Tibial nerve (tissue), 4 donors: ENCODE data around the gene PCBP1. TPM values are rescaled to one million over a fixed set of nuclear protein-coding genes. Genes with fewer than 3 reads are reported as not detected.
A peak's percentile ranks its signal among the peaks of the same experiment; 100 is the strongest.

Experiments
- DNase-seq, 2 donors: peaks; one replicate each; pipeline ENCODE4 v3.0.0-alpha.2; 2019; ENCODE audit warnings: low spot score in 2 of 2
- H3K27ac ChIP-seq, 4 donors: fragments of 200-600 bp; sonication (generic) in 3 of 4; one replicate each; pipeline ENCODE4 v1.5.1; 2017 to 2019; ENCODE audit warnings: mild to moderate bottlenecking in 1 of 4
- H3K27me3 ChIP-seq, 2 donors: fragments of 200-600 bp; sonication (generic) in 1 of 2; one replicate each; pipeline versions ENCODE4 v1.5.1 to v1.6.0; 2017 to 2019
- H3K36me3 ChIP-seq, 3 donors: fragments of 200-600 bp; sonication (generic); one replicate each; pipeline ENCODE4 v1.5.1; 2018 to 2019
- H3K4me1 ChIP-seq, 4 donors: fragments of 200-600 bp; sonication (generic) in 3 of 4; one replicate each; pipeline ENCODE4 v1.5.1; 2017 to 2019
- H3K4me3 ChIP-seq, 4 donors: fragments of 200-600 bp; sonication (generic) in 3 of 4; one replicate each; pipeline ENCODE4 v1.5.1; 2017 to 2019; ENCODE audit warnings: mild to moderate bottlenecking in 1 of 4, moderate library complexity in 1 of 4
- H3K9me3 ChIP-seq, 4 donors: fragments of 200-600 bp; sonication (generic) in 3 of 4; one replicate each; pipeline ENCODE4 v1.5.1; 2017 to 2019
- CTCF ChIP-seq, 5 experiments: fragments of 200-600 bp in 3 of 5; fragments of 450-650 bp in 2 of 5; sonication (generic) in 3 of 5; IDR thresholded peaks; one replicate each; pipeline ENCODE4 v1.5.1; 2016 to 2019; ENCODE audit warnings: antibody characterized with exemption in 5 of 5, mild to moderate bottlenecking in 3 of 5, moderate library complexity in 2 of 5
- EP300 ChIP-seq, 2 donors: sonication (generic); formaldehyde crosslinking; IDR thresholded peaks; one replicate each; pipeline ENCODE4 v1.6.1; 2017; ENCODE audit warnings: antibody characterized with exemption in 2 of 2, mild to moderate bottlenecking in 1 of 2
- POLR2A ChIP-seq, 2 donors: fragments of 450-650 bp; IDR thresholded peaks; one replicate each; pipeline ENCODE4 v1.6.1; 2017; ENCODE audit warnings: antibody characterized with exemption in 2 of 2, mild to moderate bottlenecking in 2 of 2, moderate library complexity in 2 of 2
- WGBS, 2 donors: methylation state at CpG; one replicate each; pipeline ENCODE4 v1.1.5; 2018; 5-methylcytosine and 5-hydroxymethylcytosine counted together
- total RNA-seq, 4 donors: library from RNA; depleted of rRNA; stranded (reverse); fragments of >200 nt; gene quantifications; one replicate each; pipeline ENCODE4 v1.1.0, GENCODE V29; 2016

The PCBP1 gene
- total RNA-seq: 100 to 1,000 TPM; 157 to 203 (median 188) TPM

- Histone ChIP-seq H3K4me1 (peaks cover 0 to 60% (median 40%) of the 10 kb centered on the region in 4 donors), H3K27ac (peak within 1 kb of the TSS; percentile 98 to 100 (median 100)), H3K9me3 (no peaks in the 10 kb centered on the region), H3K4me3 (peak within 1 kb of the TSS; percentile 62 to 90 (median 78)), H3K36me3 (peaks cover 0 to 28% (median 0%) of the 10 kb centered on the region in 3 donors), H3K27me3 (no peaks in the 10 kb centered on the region)
- WGBS, 2 donors: 0% methylated on average over 26 to 40 of the region's 94 CpGs
- TF ChIP-seq EP300 (IDR thresholded peaks at IDR 0.05) (peak; percentile 60 to 84), CTCF (IDR thresholded peaks at IDR 0.05) (peak in 1 of 5 experiments; percentile 33), POLR2A (IDR thresholded peaks at IDR 0.05) (peak; percentile 90 to 94)
- peak; percentile 94 to 96 for DNase-seq
These were observed at the start of gene PCBP1 for GRCh38 chr2:70086838-70087701. Gene PCBP1, plus strand, starts transcription at chr2:70087477. Its CDS starts 267 bp downstream, at chr2:70087744.

- H3K27me3 ChIP-seq: no peaks in the 10 kb centered on the region
- TF ChIP-seq POLR2A (IDR thresholded peaks at IDR 0.05): no peak
- TF ChIP-seq CTCF (IDR thresholded peaks at IDR 0.05): no peak
- no peak for TF ChIP-seq EP300 (IDR thresholded peaks at IDR 0.05)
- no peak overlapping the region for H3K27ac ChIP-seq
- no peaks in the 10 kb centered on the region for H3K9me3 ChIP-seq
- peaks cover 0 to 24% (median 0%) of the 10 kb centered on the region in 3 donors for H3K36me3 ChIP-seq
- WGBS, 2 donors: 69 to 82% methylated on average over 2 of the region's 2 CpGs
- no peak for DNase-seq
- no peak overlapping the region for H3K4me3 ChIP-seq
- H3K4me1 ChIP-seq: peaks cover 0 to 18% (median 5%) of the 10 kb centered on the region in 4 donors
These were observed 47.9 kb upstream of the PCBP1 start for GRCh38 chr2:70039366-70039765.

GRCh38 chr2:70041663-70042062 lies 45.6 kb upstream of the PCBP1 start:
- no peak overlapping the region for H3K4me3 ChIP-seq
- no peak overlapping the region for H3K27ac ChIP-seq
- TF ChIP-seq CTCF (IDR thresholded peaks at IDR 0.05) (no peak), POLR2A (IDR thresholded peaks at IDR 0.05) (no peak), EP300 (IDR thresholded peaks at IDR 0.05) (no peak)
- DNase-seq: no peak
- no peaks in the 10 kb centered on the region for H3K9me3 ChIP-seq
- peaks cover 0 to 41% (median 7%) of the 10 kb centered on the region in 3 donors for H3K36me3 ChIP-seq
- 68 to 82% methylated on average over 3 of the region's 3 CpGs for WGBS, 2 donors
- H3K27me3 ChIP-seq: no peaks in the 10 kb centered on the region
- H3K4me1 ChIP-seq: no peaks in the 10 kb centered on the region

GRCh38 chr2:70042246-70042645 lies 45.0 kb upstream of the PCBP1 start:
- Histone ChIP-seq H3K27ac (no peak overlapping the region), H3K9me3 (no peaks in the 10 kb centered on the region), H3K36me3 (peaks cover 0 to 44% (median 7%) of the 10 kb centered on the region in 3 donors), H3K4me3 (no peak overlapping the region), H3K4me1 (no peaks in the 10 kb centered on the region), H3K27me3 (no peaks in the 10 kb centered on the region)
- TF ChIP-seq CTCF (IDR thresholded peaks at IDR 0.05) (no peak), POLR2A (IDR thresholded peaks at IDR 0.05) (no peak), EP300 (IDR thresholded peaks at IDR 0.05) (no peak)
- WGBS, 2 donors: 93 to 100% methylated on average over 2 of the region's 2 CpGs
- no peak for DNase-seq

- H3K4me3 ChIP-seq: no peak overlapping the region
- no peaks in the 10 kb centered on the region for H3K4me1 ChIP-seq
- H3K36me3 ChIP-seq: peaks cover 0 to 51% (median 7%) of the 10 kb centered on the region in 3 donors
- WGBS, 2 donors: 89 to 93% methylated on average over 9 of the region's 9 CpGs
- no peak overlapping the region for H3K27ac ChIP-seq
- H3K27me3 ChIP-seq: no peaks in the 10 kb centered on the region
- peak in 1 of 2 donors; percentile 48 for TF ChIP-seq EP300 (IDR thresholded peaks at IDR 0.05)
- TF ChIP-seq POLR2A (IDR thresholded peaks at IDR 0.05): no peak
- no peaks in the 10 kb centered on the region for H3K9me3 ChIP-seq
- DNase-seq: no peak
These were observed 43.9 kb upstream of the PCBP1 start for GRCh38 chr2:70043252-70043875.
